HepG2 (cell line): Measurements from ENCODE around the gene MAVS.

Experiments used
- TBP ChIP-seq: sonication (generic); formaldehyde crosslinking; IDR thresholded peaks from 2 replicates; pipeline ENCODE4 v1.5.0; 2020; ENCODE audit warnings: missing genetic modification reagents
- TF ChIP-seq, protein P1 (sequence below): sonication (generic); formaldehyde crosslinking; IDR thresholded peaks from 2 replicates; pipeline ENCODE4 v1.5.0; 2020; ENCODE audit warnings: mild to moderate bottlenecking, missing genetic modification reagents, moderate library complexity

GRCh38 chr20:3916364-3916763 is 69.7 kb downstream of the MAVS start:
- no peak for TF ChIP-seq TBP
- TF ChIP-seq, protein P1, sequence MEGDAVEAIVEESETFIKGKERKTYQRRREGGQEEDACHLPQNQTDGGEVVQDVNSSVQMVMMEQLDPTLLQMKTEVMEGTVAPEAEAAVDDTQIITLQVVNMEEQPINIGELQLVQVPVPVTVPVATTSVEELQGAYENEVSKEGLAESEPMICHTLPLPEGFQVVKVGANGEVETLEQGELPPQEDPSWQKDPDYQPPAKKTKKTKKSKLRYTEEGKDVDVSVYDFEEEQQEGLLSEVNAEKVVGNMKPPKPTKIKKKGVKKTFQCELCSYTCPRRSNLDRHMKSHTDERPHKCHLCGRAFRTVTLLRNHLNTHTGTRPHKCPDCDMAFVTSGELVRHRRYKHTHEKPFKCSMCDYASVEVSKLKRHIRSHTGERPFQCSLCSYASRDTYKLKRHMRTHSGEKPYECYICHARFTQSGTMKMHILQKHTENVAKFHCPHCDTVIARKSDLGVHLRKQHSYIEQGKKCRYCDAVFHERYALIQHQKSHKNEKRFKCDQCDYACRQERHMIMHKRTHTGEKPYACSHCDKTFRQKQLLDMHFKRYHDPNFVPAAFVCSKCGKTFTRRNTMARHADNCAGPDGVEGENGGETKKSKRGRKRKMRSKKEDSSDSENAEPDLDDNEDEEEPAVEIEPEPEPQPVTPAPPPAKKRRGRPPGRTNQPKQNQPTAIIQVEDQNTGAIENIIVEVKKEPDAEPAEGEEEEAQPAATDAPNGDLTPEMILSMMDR, result no peak
